Kidney capillary endothelial cell (primary cell): ENCODE data around the gene CORO2A.
"Not testable (repeated sequence)": the region's sequence is repeated elsewhere in the genome, so short reads cannot be mapped to it uniquely, and the experiment has no call there.

Source experiments
- DNase-seq: peaks from one replicate; pipeline ENCODE4 v3.0.0-alpha.2; 2018; ENCODE audit warnings: low spot score

Gene CORO2A

DNA sequence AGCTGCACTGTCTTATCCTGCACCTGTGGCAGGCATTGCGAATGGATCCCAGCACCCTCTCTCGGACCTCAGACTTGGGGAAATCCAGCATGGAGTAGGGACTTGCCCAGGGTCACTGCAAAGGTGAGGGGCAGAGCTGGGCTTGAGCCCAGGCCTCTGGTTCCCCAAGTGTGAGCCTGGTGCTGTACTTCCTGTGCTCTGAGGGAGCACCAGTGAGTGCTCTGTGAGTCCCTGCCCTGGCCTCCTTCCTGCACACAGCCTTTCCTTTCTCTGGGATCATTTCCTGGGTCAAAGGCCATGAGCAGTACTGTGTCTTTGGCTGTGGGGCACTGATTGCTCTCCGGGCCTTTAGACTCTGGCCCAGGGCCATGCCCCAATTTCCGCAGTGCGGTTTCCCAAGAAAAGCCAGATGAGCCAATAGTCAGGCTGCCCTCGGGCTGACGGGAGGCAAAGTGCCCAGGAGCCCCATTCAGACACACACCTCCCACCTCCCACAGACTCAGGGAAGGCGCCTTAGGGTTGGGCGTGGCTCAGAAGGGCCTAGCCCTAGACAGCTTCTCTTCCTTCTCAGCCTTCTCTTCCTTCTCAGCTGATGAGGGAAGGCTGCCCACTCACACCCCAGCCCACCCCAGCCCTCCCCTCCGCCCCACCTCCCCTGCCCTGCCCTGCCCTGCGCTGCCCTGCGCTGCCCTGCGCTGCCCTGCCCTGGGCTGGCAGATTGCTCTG lies 50.1 kb downstream of the CORO2A start:
- no peak for DNase-seq

DNA sequence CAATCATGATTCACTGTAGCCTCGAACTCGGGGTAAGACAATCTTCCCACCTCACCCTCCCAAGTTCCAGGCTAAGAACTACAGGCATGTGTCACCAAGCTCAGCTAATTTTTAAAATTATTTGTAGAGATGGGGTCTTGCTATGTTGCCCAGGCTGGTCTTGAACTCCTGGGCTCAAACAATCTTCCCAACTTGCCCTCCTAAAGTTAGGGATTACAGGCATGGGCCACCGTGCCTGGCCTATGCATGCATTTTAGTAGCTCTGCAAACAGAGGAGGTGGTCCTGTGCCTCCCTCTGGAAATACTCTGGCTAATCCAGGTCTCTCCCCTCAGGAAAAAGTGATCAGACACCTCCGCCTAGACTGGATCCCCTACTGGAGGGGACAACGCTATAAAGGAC lies 51.9 kb downstream of the CORO2A start:
- no peak for DNase-seq

DNA sequence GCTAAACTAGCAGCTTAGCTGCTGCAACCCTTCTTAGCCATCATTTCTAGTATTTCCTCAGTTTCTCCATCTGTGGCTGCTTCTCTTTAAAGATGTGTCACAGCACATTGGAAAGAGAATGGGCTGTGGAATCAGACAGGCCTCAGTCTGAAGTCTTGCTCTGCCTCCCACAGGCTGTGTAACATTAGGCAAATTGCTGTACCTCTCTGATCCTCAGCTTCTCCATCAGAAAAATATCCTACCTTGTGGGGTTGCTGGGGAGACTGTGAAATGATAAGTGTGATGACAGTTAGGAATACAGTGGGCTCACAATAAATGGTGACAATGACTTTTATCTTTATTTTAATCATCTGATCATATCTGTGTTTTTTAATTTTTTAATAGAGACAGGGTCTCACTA lies 55.9 kb downstream of the CORO2A start:
- DNase-seq: no peak

DNA sequence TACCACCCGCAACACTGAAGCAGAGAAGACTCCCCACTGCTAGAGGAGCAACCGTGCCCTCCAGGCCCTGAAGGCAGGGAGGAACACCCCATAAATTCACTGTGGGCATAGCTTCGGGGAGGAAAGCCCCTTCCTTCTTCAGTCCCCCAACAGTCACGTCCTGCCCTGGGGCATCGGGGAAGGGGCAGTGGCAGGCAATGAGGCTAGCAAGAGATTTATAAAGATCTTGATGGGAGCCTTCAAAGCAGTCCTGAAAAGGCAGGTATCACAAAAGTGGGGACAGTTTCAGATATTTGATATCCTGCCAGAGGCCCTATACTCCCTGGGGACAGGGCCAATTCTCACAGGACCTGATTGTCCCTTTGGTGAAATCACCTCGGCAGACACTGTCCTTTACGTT lies 56.5 kb downstream of the CORO2A start:
- no peak for DNase-seq

DNA sequence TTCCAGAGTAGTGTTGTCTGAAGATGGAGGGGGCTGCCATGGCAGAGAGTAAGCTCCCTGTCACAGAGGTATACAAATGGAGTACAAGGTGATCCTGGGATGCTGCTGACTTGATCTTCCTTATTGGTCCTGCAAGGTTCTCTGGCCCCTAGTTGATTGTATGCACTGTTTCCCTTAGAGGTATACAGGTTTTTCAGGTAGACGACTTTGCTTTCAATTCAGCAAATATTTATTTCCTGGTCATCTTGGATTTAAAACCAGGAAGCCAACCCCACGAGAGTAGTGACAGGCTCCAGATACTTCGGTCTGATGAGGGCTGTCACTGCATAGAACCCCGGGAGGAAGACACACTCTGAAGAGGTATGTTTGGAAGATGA lies 56.9 kb downstream of the CORO2A start:
- no peak for DNase-seq

DNA sequence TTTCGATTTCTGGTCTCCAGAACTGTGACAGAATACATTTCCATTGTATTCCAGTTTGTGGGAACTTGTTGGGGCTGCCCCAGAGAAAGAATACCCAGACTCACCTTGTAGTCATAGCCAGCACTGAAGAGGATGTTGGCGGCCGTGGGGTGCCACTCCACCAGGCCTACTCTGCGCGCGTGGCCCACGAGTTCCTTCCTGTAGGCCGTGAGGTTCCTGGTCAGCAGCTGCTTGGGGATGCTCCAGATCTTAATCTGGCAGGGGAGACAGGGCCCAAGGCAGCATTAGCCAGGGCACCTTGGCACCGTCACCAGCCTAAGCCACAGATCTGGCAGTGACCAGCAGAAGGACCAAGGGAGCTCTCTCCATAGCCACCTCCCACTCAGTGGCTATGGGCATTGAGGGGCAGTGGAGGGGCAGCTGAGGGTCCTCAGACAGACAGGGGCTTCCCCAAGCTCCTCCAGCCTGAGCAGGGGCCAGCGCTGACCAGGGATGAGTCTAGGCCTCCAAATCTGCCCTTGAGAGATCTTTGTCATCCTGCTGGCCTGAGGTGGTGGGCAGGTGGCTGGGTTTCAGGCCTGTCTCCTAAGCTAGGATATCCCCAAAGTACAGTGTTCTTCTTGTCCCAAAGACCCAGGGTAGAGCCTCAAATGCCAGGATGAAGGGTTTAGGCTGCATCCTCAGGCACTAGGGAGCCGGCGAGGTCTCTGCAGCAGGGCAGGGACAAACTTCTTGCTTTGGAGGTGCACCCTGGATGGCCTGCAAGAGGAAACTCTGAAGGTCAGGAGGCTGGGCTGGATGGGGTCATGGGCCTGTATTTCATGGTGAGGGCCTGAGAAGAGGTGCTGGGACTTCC lies 57.5 kb downstream of the CORO2A start:
- DNase-seq: no peak

DNA sequence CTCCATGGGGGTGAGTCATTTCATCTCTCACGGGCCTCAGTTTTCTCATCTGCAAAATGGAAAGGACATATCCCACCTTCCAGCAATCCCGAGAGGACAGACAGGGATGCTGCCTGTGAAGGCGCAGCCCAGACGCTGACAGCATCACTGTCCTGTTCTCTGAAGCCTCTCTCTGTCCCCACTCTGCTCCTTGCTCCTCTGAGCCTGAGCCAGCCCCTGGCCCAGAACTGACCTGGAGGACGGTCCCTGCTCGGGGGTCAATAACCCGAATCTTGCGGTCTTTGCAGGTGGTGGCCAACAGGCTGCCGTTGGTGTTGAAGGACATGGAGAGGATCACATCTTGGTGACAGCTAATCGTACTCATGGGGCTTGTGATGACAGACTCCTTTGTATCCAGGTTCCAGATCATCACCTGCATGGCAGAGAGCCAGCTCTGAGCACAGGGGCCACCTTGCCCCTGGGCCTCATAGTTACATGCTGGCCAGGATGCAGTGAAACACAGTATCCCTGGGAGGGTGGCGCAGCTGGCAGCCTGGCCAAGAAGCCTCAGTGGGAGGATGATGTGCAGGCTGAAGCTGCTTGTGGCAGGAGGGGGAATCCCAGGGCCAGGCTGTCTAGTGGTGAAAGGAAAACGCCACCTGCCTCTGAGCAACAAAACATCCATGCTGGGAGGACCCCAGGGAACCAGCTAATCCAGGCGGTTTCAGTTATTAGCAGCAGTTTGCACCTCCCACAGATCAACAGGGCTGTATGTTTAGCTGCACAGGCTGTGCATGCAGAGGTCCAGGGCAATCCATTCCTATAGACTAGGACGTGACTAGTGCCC lies 59.4 kb downstream of the CORO2A start:
- DNase-seq: no peak

DNA sequence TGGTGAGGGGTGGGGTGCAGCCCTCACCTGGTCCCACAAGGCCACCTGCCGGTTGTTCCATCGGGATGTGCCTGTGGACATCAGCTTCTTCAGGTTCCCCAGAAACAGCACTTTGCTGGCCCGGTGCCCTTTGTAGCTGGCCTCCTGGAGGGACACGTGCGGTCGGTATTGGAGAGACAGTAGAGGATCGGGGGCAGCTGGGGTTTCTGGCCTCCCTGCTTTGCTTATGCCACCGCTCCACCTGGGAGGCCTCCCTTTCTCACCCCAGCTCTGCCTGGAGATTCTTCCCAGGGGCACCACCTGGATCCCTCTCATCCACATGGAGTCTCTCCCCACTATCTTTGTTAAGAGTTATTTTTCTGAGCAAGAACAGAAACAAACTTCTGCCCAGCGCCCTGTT lies 60.3 kb downstream of the CORO2A start:
- no peak for DNase-seq

DNA sequence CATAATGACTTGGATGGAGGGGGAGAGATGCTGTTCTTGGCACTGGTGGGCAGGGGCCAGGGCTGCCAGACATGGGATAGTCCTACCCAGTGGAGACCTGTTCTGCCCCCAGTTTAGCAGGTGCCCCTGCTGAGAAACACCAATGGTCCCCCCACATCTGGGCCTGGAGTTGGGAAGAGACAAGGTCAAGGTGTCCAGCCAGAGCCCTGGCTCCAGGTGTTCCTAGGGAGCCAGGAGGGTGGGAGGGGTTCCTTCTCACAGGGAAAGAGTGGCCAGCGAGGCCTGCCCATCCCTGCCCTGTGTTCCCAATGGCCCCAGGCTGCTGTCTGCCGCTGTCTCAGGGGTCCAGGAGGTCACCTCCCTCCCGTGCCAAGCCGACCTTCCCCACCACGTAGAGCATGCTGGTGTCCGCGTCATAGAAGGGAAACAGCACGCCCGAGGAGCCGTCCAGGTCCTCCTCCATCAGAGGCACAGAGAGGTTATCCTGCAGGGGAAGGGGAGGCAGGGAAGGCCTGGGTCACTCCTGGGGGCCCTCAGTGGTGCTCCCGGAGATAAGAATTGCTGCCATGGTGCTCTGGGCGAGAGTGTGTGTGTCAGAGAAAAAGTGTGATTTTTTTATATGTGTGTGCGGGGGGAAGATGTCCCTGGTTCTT lies 61.7 kb downstream of the CORO2A start:
- no peak for DNase-seq

DNA sequence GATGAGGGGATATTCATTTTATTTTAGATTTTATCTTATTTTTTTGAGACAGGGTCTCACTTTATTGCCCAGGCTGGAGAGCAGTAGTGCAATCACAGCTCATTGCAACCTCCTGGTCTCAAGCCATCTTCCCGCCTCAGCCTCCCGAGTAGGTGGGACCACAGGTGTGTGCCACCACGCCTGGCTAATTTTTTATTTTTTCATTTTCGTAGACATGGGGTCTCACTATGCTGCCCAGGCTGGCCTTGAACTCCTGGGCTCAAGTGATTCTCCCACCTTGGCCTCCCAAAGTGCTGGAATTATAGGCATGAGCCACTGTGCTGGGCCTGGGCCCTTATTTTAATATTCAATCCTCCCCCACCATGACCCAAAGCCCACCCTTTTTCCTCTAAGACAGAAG lies 62.4 kb downstream of the CORO2A start:
- DNase-seq: not testable (repeated sequence)

DNA sequence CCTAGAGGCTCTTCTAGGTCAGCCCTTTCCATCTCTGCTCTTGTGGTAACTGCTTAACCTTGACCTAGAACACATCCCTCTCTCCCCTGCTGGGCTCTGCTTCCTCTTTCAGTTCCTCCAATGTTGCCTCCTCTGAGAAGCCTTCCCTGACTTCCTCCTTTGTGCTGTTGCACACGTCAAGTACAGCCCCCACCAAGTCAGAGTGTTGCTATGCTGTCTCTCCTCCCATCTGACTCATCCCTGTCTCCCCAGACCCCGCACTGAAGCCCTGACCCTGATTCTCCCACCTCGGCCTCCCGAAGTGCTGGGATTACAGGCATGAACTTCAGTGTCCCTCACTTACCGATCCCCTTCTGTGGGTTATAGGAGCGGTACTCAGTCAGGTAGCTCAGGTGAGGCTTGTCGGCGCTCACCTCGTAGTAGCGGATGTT lies 63.0 kb downstream of the CORO2A start:
- no peak for DNase-seq

DNA sequence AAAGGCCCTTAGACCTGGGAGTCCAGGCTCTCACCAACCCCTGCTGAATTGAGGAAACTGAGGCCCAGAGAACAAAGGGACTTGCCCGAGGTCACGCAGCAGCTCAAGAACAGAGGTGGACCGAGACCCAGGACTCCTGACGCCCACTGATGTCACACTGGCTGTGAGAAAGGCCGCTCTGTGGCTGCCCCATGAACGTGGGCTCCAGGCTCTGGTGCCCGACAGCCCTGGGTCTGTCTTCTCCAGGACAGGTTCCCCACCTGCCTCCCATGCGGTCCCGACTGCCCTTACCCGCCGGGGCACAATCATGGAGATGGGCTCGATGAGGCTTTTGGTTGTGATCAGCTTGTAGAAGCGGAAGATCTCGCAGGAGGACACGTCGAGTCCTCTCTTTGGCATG lies 64.1 kb downstream of the CORO2A start:
- DNase-seq: no peak

DNA sequence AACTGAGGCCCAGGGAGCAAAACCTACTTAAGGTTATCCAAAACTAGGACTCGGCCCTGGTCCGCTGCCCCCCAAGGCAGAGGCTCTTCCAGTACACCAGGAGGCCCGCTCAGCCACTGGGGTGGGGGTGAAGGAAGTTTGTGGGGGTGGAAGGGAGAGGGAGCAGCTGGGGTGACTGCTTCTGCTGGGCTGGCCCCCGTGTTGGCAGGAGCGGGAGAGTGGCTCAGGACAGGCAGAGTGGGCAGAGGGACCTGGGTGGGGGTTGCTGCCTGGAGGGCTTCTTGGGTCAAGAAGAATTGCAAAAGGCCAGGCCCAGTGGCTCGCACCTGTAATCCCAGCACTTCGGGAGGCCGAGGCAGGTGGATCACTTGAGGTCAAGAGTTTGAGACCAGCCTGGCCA lies 65.2 kb downstream of the CORO2A start:
- no peak for DNase-seq

DNA sequence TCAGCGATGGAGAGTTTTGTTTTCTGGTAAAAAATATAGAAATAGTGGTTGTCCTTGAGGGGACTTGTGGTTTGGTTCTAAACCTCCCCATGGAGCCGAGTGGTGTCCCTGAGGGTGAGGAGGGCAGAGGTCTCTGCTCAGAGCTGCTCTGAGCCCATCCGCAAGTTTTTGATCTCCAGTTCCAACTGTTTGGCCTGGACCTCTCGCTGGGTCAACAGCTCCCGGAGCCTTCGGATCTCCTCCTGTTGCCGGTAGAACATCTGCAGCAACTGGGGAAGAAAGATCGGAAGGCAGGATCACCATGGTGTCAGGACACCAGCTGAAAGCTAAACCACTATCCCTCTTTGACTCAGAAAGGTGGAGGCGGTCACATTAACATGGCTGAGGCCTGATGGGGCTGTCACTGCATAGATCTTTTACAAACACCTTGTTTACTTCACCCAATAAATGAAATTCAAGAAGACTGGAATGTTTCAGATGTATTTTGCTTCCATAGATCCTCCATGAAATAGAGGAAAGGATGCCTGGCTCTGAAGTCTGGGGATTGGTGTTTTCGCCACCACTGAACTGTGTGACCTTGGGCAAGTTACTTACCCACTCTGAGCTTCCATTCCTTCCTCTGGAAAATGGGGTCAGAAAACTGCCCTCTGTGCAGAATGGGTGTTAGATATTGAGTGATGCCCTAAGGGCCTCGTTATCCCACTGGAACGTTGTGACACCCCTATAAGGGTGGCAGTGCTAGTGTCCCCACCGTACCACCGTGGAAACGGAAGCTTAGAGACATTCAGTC lies 67.6 kb downstream of the CORO2A start:
- no peak for DNase-seq

DNA sequence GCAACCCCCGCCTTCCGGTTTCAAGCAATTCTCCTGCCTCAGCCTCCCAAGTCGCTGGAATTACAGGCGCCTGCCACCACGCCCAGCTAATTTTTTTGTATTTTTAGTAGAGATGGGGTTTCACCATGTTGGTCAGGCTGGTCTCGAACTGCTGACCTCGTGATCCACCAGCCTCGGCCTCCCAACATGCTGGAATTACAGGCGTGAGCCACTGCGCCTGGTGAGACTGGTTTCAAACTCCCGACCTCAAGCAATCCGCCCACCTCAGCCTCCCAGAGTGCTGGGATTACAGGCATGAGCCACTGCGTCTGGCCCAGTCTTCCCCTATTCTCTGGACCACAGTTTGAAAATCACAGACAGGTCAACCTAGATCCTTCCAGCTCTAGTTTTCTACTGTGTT lies 68.3 kb downstream of the CORO2A start:
- not testable (repeated sequence) for DNase-seq

DNA sequence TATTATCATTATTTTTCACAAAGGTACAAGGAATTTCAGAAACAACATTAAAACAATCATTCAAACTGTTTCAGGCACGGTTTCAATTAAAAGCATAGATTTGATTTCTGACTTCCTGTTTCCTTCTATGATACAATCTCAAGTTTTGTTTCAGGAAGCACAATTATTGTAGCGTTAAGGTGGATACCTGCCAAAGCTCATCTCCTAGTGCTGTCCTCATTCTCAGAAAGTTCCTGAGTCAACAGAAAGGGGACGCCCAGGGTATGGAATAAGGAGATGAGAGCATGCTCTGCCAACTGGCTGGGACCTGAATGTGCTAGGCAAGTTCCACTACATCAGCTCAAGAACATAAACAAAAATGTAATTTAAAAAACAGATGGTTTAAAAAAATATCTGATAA lies 71.4 kb downstream of the CORO2A start:
- no peak for DNase-seq

DNA sequence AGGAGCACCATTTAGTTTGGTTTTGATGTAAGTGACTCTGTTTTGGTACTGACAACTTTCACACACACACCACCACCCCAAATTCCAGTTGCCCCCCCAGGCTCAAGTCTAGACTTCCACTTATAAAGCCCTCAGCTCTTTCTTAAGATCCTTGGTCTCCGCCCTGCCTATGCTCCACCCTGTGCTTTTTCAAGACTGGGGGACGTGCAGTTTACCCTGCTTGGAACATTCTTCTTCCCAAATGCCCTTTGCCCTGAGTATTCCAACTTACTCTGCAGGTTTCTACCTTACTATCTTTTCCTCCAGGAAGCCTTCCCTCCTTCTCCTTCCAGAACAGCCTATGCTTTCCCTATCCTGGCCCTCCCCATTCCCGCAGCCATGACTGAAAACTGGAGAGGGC lies 72.0 kb downstream of the CORO2A start:
- DNase-seq: no peak

DNA sequence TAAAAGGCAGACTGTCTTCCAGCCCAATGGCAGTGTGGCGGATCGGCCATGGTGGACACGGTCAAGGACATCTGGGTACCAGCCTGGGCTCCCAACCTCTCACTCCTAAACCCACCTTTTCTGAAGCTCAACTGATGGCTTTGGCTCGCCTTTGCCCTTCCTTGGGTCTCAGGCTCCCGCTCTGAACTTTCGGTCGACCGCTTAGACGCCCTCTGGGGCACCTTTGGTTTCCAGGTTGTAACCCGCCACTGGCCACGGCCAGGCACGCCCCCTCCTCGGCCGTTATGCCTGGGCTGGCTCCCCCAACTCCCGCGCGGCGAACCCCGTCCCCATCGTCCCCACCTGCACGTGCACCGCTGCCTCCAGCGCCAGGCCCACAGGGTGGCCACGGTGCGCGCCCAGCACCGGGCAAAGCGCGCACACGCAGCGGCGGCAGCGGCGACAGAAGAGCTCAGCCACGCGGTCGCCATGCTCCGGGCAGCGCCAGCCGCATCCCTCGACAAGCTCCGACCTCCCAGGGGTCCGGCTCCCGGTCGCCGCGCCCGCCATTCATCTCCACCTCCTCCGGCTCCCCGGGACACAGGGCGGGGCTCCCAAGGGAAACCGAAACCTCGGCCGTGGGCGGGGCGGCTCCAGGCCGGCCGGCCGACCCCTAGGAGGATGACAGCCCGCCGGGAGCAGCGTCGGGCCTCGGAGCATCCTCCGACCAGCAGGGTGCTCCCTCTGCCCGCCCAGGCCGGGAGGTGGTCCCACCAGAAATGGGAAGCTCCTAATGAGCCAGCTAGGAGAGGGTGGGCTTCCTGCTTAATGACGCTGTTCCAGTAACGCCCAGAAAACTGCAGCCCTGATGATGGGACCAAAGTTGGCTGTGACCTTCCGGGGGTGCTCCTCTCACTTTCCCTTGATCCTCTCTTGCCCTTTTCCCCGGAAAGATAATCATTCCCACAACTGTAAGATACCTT lies 73.5 kb downstream of the CORO2A start, which contains the start of gene TRIM14:
TRIM14 (minus strand) TSS at position 583 of the 962 bp plus-strand sequence; CDS start at position 549, 34 bp downstream.
- peak; percentile 22 for DNase-seq

DNA sequence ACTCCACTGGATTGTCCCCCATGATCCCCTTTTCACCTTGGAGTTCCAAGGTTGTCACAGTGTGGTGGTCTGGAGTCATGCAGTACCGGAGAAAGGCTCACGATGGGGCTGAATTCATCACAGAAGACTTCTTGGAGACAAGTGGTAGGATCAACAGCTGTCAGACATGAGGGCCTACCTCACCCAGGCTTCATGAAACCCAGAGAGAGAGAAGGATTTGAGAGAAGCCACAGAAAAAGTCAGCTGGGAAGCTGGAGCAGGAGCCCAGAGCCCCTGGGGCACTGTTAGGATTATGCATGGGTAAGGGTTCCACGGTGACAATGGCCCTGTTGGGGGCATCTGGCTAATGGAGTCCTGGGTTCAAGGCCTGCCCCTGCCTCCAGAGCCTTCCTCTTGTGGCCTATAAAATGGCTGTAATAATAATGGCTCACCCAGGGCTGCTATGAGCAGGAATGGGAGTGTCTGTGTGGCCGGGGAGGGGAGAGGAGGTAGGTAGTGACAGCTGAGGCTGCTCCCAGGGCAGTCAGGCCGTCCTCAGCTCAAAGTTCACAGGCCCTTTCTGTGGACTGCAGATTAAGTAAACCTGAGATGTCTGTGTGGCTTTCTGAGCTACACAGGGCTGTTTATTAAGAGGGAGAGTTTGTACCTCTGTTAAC lies 74.3 kb downstream of the CORO2A start:
- DNase-seq: no peak
